ENCODE measurements around the gene LPIN3. TPM values are rescaled to one million over a fixed set of nuclear protein-coding genes. Genes with fewer than 3 reads are reported as not detected.

LPIN3 gene
- total RNA-seq, 2 donors from 2014 or later = 28.7 to 29.6 TPM

DNA sequence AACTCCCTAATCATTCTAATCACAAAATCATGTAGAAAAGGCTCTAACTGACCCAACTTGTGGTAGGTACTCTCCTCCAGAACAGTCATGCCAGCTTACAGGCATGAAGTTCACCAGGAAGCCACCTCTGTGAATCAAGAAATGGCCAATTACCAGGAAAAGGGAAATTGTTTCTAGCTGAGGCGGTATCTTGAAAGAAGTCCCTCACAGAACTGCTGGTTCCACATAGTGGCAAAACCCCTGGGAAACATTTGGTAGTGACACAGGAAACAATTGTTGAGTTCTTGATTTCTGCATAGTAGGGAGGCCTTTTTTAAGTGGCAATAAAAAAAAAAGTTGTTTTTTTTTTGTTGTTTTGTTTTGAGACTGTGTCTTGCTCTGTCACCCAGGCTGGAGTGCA, 19.6 kb upstream of the LPIN3 start:
- no peak for TF ChIP-seq CTCF (IDR thresholded peaks at IDR 0.05)
- no peak for DNase-seq (ENCODE audit: low spot score)
- no peak for ATAC-seq (ENCODE audit: insufficient number of reproducible peaks, low FRiP score, low read depth)
- H3K36me3 ChIP-seq = no peaks in the 10 kb centered on the region
- no peak overlapping the region for H3K27ac ChIP-seq
- no peaks in the 10 kb centered on the region for H3K27me3 ChIP-seq (replicated peaks; ENCODE audit: insufficient read depth)
- H3K4me3 ChIP-seq = no peak overlapping the region
- no peaks in the 10 kb centered on the region for H3K9me3 ChIP-seq
- peaks cover 0 to 13% of the 10 kb centered on the region in 2 donors for H3K4me1 ChIP-seq (ENCODE audit: control insufficient read depth in 1 of 2, low read depth in 2 of 2)

GRCh38 chr20:41327178-41327577, 13.4 kb upstream of the LPIN3 start:
- TF ChIP-seq CTCF (IDR thresholded peaks at IDR 0.05) = no peak
- Histone ChIP-seq H3K27me3 (replicated peaks; ENCODE audit: insufficient read depth) (no peaks in the 10 kb centered on the region), H3K27ac (no peak overlapping the region), H3K36me3 (no peaks in the 10 kb centered on the region), H3K4me1 (ENCODE audit: control insufficient read depth in 1 of 2, low read depth in 2 of 2) (peaks cover 5 to 16% of the 10 kb centered on the region in 2 donors), H3K9me3 (no peaks in the 10 kb centered on the region), H3K4me3 (no peak overlapping the region)
- ATAC-seq (ENCODE audit: insufficient number of reproducible peaks, low FRiP score, low read depth) (no peak), DNase-seq (ENCODE audit: low spot score) (no peak)

GRCh38 chr20:41329435-41330342, 10.9 kb upstream of the LPIN3 start:
- Histone ChIP-seq H3K9me3 (no peaks in the 10 kb centered on the region), H3K27me3 (replicated peaks; ENCODE audit: insufficient read depth) (no peaks in the 10 kb centered on the region), H3K36me3 (no peaks in the 10 kb centered on the region), H3K27ac (peak overlapping the region; percentile 82 to 91), H3K4me3 (peak overlapping the region; percentile 21), H3K4me1 (ENCODE audit: control insufficient read depth in 1 of 2, low read depth in 2 of 2) (peaks cover 5 to 16% of the 10 kb centered on the region in 2 donors)
- ATAC-seq (ENCODE audit: insufficient number of reproducible peaks, low FRiP score, low read depth) (peak; percentile 100), DNase-seq (ENCODE audit: low spot score) (peak; percentile 80)
- TF ChIP-seq CTCF (IDR thresholded peaks at IDR 0.05) = no peak

GRCh38 chr20:41330343-41330720, 10.3 kb upstream of the LPIN3 start:
- H3K27ac ChIP-seq = peak overlapping the region; percentile 82 to 91
- no peak overlapping the region for H3K4me3 ChIP-seq
- peaks cover 5 to 16% of the 10 kb centered on the region in 2 donors for H3K4me1 ChIP-seq (ENCODE audit: control insufficient read depth in 1 of 2, low read depth in 2 of 2)
- no peak for TF ChIP-seq CTCF (IDR thresholded peaks at IDR 0.05)
- no peaks in the 10 kb centered on the region for H3K9me3 ChIP-seq
- no peaks in the 10 kb centered on the region for H3K27me3 ChIP-seq (replicated peaks; ENCODE audit: insufficient read depth)
- DNase-seq (ENCODE audit: low spot score) (no peak), ATAC-seq (ENCODE audit: insufficient number of reproducible peaks, low FRiP score, low read depth) (no peak)
- H3K36me3 ChIP-seq = no peaks in the 10 kb centered on the region

DNA sequence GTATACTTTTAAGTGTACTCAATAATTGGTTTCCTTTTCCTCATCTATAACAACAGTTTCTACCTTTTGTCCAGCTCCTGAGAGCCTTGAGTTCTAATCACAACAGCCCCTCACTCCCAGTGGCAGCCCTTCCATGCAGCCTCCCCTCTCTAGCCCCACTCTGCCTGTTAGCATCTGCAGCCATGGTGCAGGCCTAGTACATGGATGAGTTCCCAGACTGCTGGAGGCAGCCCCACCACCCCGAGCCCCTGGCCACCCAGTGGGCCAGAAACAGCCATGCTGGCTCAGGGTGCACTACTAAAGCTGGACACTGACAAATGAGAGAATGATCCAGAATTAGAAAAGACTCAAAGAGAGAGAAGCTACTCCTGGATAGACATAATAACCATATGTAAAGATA, 9.7 kb upstream of the LPIN3 start:
- no peak overlapping the region for H3K27ac ChIP-seq
- ATAC-seq (ENCODE audit: insufficient number of reproducible peaks, low FRiP score, low read depth) (no peak), DNase-seq (ENCODE audit: low spot score) (no peak)
- H3K4me3 ChIP-seq = no peak overlapping the region
- peaks cover 5 to 16% of the 10 kb centered on the region in 2 donors for H3K4me1 ChIP-seq (ENCODE audit: control insufficient read depth in 1 of 2, low read depth in 2 of 2)
- TF ChIP-seq CTCF (IDR thresholded peaks at IDR 0.05) = no peak
- H3K36me3 ChIP-seq = no peaks in the 10 kb centered on the region
- H3K9me3 ChIP-seq = no peaks in the 10 kb centered on the region
- H3K27me3 ChIP-seq (replicated peaks; ENCODE audit: insufficient read depth) = no peaks in the 10 kb centered on the region

Data from thoracic aorta (tissue), 2 donors.